Tibial nerve (tissue), 4 donors: ENCODE results near the gene PTGIS.

Experiments used
- EP300 ChIP-seq, 2 donors: sonication (generic); formaldehyde crosslinking; IDR thresholded peaks; one replicate each; pipeline ENCODE4 v1.6.1; 2017; ENCODE audit warnings: antibody characterized with exemption in 2 of 2, mild to moderate bottlenecking in 1 of 2
- POLR2A ChIP-seq, 2 donors: fragments of 450-650 bp; IDR thresholded peaks; one replicate each; pipeline ENCODE4 v1.6.1; 2017; ENCODE audit warnings: antibody characterized with exemption in 2 of 2, mild to moderate bottlenecking in 2 of 2, moderate library complexity in 2 of 2
- TF ChIP-seq, protein P1 (sequence below), 5 experiments: fragments of 200-600 bp in 3 of 5; fragments of 450-650 bp in 2 of 5; sonication (generic) in 3 of 5; IDR thresholded peaks; one replicate each; pipeline ENCODE4 v1.5.1; 2016 to 2019; ENCODE audit warnings: antibody characterized with exemption in 5 of 5, mild to moderate bottlenecking in 3 of 5, moderate library complexity in 2 of 5

DNA sequence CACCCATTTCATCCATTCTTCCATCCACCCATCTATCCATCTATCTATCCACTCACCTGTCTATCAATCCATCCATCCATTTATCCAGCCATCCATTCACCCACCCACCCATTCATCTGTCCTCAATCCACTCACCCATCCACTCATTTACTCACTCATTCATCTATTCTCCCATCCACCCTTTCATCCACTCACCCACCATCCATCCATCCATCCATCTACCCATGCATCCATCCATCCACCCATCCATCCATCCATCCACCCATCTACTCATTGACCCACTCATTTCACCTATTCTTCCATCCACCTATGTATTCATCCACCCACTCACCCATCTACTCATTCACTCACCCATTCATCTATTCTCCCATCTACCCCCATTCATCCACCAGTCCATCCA, 24.2 kb upstream of the PTGIS start:
- TF ChIP-seq, protein P1, sequence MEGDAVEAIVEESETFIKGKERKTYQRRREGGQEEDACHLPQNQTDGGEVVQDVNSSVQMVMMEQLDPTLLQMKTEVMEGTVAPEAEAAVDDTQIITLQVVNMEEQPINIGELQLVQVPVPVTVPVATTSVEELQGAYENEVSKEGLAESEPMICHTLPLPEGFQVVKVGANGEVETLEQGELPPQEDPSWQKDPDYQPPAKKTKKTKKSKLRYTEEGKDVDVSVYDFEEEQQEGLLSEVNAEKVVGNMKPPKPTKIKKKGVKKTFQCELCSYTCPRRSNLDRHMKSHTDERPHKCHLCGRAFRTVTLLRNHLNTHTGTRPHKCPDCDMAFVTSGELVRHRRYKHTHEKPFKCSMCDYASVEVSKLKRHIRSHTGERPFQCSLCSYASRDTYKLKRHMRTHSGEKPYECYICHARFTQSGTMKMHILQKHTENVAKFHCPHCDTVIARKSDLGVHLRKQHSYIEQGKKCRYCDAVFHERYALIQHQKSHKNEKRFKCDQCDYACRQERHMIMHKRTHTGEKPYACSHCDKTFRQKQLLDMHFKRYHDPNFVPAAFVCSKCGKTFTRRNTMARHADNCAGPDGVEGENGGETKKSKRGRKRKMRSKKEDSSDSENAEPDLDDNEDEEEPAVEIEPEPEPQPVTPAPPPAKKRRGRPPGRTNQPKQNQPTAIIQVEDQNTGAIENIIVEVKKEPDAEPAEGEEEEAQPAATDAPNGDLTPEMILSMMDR (IDR thresholded peaks at IDR 0.05), result no peak
- TF ChIP-seq POLR2A (IDR thresholded peaks at IDR 0.05) (no peak), EP300 (IDR thresholded peaks at IDR 0.05) (no peak)
